T1000 (cell line): ENCODE measurements around the gene CBX2.
A peak's percentile ranks its signal among the peaks of the same experiment; 100 is the strongest.
"Not testable (repeated sequence)": the region's sequence is repeated elsewhere in the genome, so short reads cannot be mapped to it uniquely, and the experiment has no call there.

Source experiments
- DNase-seq: peaks from one replicate; lab custom pipeline; 2025; ENCODE audit warnings: mixed read lengths; lab: John Stamatoyannopoulos, UW

Gene CBX2

DNA sequence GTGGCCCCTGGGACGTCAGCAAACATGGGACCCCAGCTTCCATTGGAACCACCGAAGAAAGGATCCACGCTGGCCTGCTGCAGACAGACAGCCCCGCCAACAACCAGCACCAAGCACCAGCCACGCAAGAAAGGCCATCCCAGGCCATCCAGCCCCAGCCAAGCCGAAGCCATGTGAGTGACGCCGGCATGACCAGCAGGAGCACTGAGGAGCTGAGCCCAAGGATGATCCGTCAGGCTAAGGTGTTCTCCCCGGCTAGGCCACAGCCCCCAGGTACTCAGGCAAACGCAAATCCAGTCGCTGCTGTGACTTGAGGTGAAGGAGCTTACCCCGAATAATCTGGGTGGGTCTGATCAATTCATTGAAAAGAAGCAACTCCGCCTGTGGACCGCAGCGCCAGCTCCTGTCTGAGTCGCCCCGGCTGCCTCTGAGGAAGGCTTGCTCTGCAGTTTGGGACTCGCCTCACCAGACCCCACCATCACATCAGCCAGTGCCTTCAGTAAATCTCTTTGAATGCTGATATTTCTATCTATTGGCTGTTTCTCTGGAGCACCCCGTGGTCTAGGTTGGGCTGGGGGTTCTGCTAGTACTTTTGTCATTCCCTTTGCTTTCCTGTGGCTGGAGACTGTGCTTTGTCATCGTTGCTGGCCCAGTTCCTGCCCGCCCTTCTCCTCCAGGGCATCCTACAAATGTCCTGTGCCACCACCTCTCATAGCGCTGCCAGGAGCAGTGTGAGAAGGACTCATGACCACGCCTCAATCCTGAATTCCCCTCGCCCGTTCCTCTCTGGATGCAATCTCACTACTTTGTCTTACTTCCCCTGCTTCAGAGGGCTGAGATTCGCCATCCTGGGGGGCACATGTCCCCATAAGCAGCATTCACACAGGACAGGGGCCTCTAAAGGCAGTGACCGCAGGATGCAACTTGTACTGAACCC lies 8.1 kb upstream of the CBX2 start:
- no peak for DNase-seq

DNA sequence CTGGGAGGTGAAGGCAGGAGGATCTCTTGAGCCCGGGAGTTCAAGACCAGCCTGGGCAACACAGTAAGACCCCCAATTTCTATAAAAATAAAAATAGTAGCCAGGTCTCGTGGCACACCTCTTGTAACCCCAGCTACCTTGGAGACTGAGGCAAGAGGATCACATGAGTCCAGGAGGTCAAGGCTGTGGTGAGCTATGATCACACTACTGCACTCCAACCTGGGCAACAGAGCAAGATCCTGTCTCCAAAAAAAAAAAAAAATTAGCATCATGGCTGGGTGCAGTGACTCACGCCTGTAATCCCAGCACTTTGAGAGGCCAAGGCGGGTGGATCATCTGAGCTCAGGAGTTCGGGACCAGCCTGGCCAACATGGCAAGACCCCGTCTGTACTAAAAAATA lies 6.7 kb upstream of the CBX2 start:
- DNase-seq: no peak

DNA sequence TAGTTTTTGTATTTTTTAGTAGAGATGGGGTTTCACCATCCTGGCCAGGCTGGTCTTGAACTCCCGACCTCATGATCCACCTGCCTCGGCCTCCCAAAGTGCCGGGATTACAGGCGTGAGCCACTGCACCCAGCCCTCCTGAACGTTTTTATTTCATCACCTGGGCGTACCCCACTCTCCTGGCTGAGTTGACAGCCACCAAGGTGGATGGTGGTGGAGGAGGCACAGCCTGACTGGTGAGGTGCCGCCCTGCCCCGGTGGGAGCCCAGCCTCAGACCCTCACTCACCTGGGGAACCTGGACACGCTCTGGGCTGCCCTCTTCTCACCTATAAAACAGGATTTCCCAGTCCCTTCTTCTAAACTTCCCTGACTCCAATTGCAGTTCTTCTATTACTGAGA lies 5.2 kb upstream of the CBX2 start:
- not testable (repeated sequence) for DNase-seq

DNA sequence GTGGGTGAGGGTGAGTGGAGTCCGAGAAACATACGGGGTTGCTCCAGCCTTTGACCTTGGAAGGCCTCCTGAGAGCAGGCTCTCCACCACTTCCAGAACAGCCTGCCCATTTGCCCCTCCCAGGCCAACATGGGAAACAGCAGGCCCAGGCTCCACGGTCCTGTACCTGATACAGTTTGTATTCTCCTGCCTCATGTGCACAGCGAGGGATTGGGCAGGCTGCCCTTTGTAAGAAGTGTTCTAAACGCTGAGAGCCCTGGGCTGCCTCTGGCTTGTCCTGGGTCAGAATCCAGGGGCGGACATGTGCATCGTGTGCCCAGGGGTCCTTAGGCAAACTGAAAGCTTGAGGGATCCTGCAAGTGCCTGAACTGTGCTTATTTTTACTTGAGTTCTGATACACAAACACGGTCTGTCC lies 3.4 kb upstream of the CBX2 start:
- DNase-seq: no peak

DNA sequence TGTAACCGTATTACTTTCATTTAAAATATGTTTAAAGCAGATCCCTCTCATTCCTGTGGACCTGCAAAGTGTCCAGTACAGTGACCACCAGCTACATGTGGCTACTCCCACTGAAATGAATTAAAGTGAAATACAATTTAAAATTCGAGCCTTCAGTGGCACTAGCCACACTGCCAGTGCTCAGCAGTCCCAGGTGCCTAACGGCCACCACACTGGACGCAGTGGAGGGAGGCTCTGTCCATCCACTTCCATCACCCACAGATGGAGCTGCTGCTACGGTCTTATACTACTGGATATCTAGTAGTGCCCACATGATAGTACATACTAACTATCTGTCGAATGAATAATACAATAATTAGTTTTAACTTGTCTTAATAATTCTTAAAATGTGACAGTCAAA lies 2.3 kb upstream of the CBX2 start:
- no peak for DNase-seq

DNA sequence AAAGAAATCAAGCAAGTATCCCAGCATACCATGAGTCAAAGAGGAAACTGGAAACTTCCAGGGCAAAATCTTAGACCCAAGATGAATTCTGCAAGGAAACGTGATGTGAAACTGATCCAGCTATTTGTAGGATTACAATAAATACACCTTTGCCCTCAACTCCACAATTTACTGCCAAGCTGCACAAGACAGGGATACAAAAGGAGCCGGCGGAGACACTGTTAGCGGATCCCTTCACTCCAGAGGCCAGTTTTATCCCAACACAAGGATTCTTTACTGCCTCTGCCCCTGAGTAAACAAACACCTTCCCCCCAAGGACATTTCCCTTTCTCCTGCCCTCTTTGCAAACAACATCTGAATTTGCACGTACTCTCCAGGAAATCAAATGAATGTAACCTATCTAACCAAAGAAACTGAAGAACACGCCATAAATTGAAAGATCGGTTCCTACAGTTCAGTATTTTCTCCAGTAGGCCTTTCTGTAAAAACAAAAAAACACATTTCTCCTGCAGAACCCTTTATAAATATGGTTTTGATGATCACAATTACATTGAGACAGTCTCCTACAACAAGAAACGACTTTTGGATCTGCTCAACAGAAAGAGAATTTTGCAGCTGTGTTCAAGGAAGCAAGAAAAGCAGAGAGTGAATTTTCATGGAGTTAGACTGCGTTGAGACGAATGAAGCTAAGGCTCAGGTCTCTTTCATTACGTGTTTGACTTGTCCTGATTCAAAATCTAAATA lies 1.4 kb upstream of the CBX2 start:
- DNase-seq: no peak

DNA sequence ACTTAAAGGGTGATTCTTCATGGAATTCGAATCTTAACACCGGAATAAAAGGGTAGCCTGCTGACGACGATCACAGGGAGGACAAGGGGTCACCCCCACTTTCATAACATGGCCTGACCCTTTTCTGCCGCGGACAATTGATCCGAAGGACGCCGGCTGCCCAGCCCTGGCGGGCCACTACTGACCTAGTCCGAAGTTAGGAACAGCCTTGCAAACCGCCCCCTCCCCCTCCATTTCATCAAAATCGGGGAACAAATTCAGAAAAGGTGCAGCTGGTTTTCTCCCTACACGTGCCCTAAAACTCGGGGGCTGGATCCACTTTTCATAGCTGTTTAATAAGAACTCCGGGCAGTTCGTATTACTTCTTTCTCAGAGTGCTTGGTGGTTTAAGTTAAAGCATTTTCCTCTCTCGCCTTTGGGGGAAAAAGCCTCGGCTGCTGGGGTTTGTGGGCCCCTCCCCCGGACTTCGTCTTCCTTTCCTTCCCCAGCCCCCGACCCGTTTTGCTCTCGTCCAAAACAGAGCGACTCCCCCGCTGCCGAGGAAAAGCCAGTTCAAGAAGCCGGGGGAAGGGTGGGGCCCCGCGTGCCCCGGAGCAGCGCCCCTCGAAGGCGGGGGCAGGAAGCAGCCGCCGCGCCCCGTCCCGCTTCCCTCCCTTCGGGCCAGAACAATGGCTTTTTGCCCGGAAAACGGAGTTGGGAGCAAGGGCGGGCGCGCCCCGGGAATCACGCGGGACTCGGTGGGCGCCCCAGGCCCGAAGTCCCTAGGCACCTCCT lies 641 bp upstream of the CBX2 start:
- peak; percentile 65 for DNase-seq

DNA sequence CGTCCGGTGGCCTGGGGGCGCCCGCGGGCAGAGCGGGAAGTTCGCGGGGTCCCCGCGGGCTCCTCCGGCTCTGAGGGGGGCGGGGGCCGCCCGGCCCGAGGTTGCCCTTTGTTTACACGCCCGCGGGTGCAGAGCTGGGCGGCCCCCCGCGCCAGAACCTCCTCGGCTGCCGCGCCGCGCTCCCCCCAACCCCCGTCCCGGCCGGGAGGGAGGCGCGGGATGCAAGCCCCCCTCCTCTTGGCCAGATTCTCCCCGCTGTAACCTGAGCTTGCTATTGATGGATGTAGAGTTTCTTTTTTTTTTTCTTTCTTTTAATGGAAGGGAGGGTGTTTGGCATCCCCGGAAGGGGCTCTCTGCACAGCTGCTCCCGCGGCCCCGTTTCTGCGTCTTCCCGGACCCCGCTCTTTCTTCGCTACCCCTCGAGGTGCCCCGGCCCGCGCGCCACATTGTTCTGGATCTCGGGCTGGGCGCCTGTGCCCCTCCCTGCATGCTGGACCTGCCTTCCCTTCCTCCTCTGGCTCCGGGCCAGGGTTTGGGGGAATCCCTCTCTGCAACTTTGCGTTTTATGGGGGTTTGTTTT lies 646 bp downstream of the CBX2 start:
- DNase-seq: no peak

DNA sequence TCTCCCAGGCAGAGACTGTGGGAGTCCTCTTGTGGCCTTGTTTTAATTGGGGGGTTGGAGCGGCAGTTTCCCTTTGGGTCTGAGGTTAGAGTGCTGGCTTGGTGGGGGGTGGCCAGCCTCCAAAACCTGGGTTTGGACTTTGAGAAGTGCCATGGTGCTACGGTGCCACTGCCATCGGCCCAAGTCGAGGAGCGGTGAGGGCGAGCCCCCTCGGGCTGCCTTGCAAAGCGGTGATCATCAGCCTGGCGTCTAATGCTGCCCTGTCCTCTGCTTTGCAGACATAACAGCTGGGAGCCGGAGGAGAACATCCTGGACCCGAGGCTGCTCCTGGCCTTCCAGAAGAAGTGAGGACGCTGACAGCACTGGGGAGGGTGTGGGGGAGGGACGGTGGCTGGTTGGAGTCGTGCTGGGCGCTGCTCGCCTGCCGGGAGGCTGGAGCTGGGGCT lies 1.2 kb downstream of the CBX2 start:
- DNase-seq: no peak

DNA sequence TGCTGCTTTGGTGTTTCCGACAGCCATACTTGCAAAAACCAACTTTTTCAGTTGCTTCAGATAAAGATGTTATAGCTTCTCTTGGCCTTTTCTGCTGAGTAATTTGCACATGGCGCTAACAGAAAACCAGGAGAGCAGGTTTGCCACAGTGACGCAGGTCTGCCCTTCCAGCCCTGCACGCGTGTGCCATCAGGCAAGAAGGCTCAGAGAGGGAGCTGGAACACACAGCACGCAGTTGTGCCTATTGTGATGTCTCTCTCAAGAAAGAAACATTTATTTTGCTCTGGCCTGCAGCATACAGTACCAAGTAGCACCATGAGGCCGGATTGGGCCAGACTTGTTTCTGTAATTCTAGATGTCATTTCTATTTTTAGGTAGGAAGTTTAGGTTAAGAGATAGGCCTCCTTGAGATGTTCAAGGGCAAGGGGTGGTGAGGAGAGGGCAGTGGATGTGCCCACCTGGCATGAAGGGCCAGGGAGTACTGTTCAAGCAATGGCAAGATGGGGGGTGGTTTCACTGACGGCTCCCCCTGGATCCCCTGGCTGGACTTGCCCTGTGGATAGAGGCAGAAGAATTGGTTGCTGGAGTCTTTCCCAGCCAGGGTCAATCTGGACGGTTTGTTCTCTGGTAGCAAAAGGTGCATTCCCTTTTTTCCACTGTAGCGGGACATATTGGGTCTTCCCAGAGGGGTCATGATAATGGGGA lies 1.9 kb downstream of the CBX2 start:
- no peak for DNase-seq

DNA sequence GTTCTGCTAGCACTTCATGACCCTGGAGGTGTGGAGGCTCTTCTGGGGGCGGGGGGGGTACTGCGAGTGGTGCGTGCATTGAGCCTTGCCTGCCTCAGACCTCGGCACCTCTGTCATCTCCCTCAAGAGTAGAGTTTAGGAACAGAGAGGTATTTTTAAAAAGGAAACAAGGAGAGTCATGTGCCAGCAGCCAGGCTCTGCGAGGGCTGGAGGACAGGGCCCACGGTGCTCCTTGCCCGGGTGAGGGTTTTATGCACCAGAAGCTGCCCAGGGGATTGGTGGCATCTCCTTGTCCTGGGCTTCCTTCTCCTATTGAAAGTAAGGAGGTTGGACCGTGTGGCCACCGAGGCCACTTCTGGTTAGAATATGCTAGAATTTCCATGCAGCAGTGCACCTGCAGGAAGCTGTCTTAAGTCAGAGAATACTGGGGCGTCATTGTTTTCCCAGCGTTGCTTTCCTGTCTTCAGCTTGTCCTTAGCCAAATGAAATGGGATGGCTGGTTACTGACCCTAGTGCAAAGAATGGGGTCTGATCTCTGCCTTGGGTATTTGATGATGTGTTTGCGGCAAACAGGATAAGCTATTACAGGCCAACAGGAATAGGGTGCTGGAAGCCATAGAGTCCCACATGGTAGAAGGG lies 3.2 kb downstream of the CBX2 start:
- DNase-seq: no peak

DNA sequence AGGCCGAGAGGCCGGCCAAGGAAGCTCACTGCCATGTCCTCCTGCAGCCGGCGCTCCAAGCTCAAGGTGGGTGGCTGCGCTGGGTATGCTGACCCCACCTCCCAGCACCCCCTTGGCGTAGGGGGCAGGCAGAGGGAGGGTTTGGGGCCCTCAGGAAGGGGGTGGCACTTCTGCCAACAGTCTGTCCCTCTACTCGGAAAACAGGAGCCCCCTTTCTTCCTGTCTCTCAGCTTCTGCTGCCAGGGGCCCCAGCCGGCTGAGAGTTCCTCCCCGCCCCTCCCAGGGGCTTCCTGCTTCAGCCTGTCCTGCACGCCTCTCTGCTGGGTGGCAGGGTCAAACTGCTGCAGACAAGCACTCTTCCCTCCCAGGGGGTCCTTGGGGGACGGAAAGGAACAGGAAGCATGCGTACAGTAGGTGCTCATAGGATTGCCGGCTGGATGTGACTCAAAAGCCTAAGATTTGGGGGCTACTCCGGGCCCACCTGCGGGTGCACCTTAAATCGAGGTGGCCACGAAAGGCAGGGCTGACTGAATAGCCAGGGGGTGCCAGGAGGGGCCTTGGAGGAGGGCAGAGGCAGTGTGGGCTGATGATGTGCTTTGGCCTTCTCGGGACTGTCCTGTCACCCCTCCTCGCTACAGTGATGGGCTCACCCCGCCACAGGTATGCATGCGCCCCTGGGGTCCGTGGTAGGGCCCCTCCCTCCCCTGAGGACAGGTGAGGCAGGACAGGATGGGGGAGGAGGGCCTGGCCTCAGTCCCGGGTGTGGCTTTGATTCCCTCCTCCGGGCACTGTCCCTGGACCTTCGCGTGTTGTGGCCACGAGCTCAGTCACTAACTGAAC lies 4.0 kb downstream of the CBX2 start:
- DNase-seq: no peak

DNA sequence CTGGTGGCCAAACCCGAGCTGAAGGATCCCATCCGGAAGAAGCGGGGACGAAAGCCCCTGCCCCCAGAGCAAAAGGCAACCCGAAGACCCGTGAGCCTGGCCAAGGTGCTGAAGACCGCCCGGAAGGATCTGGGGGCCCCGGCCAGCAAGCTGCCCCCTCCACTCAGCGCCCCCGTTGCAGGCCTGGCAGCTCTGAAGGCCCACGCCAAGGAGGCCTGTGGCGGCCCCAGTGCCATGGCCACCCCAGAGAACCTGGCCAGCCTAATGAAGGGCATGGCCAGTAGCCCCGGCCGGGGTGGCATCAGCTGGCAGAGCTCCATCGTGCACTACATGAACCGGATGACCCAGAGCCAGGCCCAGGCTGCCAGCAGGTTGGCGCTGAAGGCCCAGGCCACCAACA lies 5.9 kb downstream of the CBX2 start:
- DNase-seq: no peak

DNA sequence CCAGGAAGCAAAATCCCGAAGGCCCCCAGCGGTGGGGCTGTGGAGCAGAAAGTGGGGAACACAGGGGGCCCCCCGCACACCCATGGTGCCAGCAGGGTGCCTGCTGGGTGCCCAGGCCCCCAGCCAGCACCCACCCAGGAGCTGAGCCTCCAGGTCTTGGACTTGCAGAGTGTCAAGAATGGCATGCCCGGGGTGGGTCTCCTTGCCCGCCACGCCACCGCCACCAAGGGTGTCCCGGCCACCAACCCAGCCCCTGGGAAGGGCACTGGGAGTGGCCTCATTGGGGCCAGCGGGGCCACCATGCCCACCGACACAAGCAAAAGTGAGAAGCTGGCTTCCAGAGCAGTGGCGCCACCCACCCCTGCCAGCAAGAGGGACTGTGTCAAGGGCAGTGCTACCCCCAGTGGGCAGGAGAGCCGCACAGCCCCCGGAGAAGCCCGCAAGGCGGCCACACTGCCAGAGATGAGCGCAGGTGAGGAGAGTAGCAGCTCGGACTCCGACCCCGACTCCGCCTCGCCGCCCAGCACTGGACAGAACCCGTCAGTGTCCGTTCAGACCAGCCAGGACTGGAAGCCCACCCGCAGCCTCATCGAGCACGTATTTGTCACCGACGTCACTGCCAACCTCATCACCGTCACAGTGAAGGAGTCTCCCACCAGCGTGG lies 6.5 kb downstream of the CBX2 start:
- DNase-seq: no peak

DNA sequence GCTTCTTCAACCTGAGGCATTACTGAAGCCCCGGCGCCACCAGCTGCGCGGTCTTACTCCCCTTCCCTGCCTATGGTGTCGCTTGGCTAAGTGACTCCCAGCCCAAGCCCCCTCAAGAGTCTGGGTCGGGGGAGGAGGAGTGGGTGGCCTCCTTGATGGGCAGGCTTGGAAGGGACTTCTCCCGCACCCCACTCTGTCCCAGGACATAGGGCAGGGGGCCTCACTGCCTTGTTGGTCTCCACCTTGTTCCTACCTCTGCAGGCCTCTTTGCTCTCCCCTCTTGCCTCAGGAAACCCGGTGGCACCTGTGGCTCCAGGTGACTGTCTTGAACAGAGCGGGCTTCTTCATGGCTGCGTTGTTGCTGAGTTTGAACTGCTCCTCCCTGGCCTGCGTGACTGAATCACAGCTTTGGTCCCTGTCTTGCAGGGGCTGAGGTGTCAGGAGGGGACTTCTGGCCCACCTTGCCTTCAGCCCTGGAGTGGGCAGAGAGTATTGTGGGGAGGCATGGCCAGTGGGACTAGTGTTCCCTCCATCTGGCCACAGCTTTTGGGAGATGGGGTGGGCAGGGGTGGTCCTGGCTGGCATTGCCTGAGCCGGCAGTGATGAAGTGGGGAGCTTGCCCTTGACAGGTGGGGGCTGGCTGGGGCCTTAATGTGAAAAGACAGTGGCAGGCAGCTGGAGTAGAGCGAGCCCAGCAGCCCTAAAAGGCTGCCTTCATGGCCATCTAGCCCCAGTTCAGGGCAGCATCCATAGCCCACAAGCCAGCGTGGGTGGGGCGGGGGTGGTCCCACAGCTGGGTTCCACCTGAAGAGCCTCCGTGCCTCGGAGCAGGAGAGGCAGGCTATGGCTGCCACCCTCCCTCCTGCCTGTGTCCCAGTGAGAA lies 7.3 kb downstream of the CBX2 start:
- no peak for DNase-seq

DNA sequence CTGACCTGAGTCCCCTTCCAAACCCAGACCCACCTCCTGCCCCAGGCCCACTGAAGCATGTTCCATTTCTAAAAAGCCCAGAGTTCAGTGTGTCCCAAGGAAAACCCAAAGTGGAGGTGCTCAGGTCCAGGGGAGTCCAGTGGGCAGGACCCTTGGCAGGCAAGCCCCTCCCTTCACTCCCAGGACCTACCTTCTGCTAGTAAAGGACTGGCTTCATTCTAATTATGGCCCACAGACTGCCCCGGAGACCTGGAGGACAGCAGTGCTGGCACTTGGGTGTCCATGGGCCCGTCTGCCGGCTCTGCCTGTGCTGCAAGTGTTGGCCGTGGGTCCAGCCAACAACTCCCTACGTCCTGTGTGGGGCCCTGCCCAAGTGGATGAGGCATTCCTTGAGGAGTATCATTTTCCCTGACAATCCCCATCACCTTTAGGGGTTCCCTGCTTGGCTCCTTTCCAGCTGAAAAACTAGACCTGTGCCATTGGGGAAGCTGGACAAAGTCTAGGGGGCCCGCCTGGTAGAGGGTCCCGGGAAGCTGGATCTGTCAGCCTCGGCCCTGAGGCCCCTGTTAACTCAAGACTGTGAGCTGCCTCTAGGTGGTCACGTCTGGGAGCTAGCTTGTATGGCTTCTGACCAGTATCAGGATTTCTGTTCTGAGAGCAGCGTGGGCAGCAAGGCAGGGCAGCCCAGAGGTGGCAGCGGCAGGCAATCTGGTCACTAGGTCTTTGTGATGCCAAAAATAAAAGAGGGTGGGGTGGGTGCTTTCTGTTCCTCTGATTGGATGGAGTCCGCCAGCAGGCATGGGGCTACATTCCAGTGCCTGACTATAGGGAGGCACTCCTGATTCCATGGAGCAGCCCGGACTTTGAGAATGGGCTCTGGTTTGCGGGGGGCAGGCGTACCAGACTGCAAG lies 8.2 kb downstream of the CBX2 start:
- no peak for DNase-seq

DNA sequence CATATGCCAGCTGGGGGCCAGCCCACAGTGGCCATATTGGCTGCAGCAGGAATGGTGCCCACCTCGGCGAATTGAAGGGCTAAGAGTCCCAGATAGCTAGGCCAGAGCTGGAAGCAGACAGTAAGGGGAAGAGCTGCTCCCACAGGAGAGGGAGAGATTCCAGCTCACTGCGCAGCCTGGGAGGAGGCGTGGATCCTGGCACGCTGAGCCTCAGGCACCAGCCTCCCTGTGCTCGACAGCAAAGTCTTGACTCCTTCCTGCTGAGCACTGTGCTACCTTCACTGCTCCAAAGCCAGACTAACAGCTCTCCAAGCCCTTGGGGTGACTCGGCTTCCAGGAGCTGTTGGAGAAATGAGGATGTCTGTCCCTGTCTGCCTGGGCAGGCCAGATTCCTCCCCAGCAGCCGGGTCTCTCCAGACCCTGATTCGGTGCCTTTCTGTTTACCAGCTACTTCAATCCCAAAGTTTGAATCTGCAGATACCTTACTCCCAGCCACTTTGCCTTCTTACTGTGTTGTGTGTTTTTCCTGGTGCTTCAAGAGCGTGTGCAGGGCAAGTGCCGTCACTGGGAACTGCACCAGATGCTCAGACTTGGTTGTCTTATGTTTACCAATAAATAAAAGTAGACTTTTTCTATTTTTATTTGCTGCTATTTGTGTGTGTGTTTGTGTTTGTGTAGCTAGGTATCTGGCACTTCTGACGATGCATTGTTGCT lies 9.1 kb downstream of the CBX2 start:
- no peak for DNase-seq
